Measurements from ENCODE around the gene DUSP8.
A peak's percentile ranks its signal among the peaks of the same experiment; 100 is the strongest.

Gene DUSP8

DNA sequence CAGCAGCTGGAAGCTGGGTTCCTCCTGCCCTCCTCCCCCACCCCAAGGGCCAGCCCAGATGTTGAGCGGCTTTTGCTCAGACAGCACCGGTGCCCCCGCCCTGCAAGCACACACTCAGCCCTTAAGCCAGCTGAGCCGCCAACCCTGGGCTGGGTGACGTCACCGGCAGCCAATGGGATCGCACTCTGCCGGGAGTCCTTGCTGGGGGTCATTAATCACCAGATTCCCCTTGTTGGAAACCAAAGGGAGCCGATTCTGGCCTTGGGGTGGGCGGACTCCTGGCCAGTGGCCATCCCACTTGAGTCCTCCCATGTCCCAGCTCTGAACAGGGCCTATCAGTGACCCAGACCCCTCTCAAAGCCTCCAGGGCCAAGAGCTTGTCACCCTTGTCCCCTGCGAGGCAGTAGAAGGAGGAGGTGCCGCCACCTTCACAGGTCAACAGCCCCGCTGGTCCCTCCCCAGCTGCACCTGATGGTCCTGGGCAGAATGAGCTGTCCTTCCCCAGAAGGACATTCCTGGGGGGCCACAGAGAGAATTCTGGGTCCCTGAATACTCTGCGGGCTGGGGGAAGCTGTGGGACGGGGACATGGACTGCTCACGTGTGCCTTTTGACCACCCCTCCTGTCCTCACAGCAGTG is 7.4 kb downstream of the DUSP8 start:
- DNase-seq = peak; percentile 79

DNA sequence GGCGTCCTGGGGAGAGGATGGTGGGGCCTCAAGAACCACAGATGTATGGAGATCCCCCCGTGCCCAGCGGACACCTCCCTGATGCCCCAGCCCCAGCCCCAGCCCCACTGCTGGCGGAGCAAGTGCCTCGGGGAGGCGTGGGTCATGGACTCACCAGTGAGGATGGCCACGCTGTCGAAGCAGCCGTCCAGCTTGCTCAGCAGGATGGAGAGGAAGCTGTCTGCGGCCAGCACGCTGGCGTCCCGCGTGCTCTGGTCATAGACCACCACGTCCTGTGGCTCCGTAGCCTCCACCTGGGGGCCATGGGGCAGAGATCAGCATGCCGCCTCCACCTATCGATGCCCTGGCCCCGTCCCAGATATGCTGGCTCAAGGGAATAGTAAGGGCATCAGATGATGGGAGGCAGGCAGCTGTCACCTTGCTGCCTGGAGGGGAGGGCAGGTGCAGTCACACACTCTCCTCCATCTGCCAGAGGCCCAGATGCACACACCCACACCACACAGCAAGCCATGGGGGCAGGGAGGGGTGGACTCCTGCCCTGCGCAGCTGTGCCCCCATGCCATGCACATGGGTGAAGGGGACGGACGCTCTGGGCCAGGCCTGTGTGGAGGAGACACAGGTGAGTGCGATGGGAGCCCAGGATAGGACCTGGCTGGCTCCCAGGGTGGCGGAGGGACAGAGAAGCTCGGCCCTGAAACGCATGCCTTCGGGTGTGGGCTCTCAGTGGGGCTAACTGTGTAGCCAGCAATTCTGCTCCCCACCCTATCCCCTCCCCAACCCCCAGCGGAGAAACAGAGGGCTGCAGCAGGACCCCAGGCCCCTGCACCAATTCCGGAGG is 8.2 kb downstream of the DUSP8 start:
- no peak for DNase-seq

DNA sequence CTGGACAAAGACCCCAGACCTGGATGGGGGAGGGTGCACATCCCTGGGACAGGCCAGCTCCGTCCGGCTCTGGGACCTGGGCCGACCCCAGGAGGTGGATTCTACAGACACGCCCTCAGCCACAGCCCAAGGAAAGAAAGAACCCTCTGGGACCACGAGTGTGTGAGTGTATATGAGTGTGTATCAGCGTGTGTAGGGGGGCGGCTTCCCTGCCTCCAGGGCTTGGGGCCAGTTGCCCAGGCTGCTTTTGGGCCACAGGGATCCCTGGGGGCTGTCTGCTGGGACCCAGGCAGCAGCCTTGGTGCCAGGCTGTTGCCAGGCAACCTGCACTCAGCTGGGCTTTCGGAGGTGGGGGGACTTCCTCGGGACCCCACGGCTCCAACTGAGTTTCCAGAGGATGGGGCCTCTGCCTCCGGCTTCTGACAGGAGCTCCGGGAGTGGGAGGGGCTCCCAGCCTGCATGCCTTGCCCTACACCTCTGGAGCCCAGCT is 8.9 kb downstream of the DUSP8 start:
- no peak for DNase-seq

DNA sequence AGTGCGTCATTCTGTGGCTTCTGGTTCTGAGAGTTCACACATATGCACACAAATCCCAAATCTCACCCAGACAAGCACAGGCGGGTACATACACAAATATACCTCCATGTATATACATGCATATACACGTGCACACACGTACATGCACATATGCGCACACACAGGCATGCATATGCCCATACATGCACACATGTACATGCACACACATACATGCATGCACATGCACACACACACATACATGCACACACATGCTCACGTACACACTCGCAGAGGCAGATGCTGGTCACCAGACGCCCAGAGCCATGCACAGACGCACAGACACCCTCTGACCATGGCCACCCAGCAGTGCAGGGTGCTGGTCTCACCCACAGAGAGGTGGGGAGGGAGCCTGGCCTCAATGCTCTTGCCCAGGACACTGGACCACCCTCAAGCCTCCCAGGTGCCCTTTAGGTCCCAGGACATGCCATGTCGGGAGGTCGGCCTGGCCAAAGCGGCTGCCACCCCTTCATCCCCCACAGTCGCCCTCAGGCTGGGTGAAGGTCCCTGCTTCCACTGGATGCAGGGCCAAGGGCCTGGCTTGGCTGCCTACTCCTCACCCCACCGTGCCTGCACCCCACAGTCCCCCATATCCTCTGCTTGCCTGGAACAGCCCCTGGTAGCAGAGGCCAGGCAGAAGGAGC is 9.5 kb downstream of the DUSP8 start:
- DNase-seq = no peak

DNA sequence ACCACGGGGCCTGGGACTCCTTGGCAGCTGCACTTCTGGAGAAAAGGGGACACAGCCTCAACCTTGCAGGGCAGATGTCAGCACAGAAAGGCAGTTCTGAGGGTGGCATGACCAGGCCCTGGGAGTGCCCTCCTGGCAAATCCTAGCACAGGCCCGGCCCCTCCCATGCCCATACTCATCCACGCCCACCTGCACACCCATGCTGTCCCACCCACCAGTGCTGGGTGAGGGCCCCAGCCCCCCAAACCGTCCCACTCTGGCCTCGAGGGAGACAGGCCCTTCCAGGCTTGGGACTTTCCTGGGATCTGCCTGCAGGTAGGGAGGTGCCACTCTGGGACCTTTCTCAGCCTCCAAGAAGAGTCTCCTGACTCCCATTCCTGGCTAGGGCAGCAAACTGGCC is 10.1 kb downstream of the DUSP8 start:
- no peak for DNase-seq

DNA sequence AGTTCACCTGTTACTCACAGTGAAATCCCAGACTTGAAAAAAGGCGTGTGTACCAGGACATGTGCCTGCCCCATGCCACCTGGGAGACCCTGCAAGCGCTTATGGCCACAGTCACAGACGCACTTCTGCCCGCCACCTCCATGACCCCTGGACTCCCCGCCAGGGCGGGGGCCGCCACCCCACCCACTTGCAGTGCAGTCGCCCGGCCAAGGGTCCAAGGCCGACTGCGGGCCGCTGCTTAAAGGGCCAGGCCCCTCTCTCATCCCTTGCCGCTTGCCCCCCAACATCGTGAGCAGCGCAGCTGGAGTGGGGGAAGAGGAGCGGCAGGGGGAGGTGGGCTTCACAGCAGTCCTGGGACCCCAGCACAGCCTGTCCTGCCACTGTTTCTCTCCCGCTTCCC is 10.8 kb downstream of the DUSP8 start:
- DNase-seq = no peak

DNA sequence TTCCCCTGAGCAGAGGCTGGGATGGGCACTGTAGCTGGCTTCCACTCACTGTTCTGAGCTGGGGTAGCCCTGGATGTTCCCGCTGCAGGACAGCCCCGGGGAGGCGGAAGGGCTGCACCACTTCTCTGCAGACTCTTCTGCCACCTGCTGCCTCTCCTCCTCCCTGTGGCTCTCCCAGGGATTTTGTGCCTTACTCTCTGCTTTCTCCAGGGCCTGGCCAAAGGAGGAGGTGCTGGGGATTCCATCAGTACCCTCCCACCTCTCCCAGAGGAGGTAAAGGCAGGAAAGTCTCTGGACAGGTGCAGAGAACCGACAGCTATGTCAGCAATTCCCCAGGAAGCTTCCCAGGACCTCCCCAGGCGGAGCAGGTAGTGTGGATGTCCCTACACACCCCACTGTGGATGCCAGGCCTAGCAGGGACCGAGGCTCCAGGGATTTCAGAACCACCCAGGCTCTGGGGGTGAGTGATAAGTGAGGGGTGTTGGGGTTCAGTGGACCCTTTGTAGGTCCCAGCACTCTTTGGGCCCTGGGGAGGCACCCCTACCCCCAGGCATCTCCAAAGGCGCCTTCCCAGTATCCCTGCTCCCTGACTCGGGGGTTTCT is 11.3 kb downstream of the DUSP8 start:
- no peak for DNase-seq

DNA sequence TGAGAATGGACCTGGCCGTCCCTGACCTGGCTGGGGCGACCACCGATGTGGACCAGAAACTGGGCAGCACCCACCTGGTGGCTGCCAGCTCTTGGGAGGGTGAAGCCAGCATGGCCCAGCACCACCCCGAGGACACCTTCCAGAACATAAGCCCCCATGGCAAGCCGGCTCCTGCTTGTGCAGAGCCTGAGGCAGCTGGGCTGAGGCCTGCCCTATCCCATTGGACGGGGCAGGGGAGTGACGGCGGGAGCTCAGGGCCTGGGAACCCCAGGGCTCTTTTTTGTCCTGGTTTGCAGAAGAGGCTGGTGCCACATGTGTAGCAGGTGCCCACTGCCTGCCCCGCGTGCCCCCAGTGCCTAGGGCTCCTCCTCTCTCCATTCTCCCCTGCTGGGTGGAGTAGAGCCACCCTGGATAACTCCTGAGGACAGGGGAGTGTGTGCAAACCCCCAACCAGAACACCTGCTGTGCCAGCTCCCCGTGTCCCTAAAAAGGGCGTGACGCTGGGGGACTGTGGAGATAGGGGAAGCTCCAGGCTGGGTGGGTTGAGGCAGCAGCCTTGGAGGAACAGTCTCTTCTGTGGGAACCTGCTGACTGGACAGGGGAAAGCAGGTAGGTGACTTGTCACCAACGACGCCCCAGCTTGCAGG is 11.9 kb downstream of the DUSP8 start:
- no peak for DNase-seq

DNA sequence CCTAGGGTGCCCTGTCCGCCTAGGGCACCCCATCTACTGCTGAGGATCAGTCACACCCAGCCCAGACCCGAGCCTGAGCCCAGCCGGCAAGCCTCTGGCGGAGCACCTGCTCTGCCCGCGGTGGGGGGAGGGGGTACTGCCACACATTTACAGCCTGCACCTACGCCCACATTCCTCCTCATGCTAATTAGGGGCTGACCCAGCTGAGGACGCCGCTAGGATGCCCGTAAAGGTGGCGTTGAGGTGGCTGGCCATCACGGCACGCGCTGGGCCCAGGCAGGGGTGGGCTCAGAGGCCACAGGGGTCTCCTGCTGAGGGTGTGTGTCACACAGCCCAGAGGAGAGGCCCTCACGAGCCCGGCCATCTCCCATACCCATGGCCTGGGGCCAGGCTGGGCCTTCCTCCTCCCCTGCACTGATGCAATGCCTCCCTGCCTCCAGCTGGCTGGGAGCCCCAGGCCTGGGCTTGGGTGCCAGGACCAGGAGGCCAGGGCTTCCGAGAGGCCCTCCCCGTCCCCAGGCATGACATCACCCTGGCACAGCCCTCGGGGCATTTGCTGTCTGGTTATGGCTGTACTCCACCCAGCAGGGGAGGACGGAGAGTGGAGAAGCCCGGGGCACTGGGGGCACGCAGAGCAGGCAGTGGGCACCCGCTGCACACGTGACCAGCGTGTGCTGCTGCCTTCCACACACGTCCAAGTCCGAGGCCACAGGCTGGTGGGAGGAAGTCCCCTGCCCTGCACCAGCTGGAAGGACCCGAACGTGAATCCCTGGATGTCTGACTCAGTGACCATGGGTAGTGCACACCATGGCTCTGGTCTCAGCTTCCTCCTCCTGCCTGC is 12.7 kb downstream of the DUSP8 start:
- peak; percentile 94 for DNase-seq

DNA sequence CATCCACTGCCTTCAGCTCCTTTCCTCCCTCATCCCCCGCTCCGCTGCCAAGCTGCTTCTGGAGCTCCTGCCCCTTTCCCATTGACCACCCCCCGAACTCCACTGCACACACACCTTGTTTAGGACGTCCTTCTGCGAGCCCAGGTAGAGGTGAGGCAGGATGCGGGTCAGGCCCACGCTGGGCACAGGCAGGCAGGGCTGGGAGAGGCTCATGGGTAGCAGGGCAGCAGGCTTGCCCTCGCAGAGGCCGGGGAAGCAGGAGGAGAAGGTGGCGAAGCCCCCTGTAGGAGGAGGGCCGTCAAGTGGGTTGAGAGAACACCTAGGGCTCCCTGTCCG is 13.3 kb downstream of the DUSP8 start:
- no peak for DNase-seq

DNA sequence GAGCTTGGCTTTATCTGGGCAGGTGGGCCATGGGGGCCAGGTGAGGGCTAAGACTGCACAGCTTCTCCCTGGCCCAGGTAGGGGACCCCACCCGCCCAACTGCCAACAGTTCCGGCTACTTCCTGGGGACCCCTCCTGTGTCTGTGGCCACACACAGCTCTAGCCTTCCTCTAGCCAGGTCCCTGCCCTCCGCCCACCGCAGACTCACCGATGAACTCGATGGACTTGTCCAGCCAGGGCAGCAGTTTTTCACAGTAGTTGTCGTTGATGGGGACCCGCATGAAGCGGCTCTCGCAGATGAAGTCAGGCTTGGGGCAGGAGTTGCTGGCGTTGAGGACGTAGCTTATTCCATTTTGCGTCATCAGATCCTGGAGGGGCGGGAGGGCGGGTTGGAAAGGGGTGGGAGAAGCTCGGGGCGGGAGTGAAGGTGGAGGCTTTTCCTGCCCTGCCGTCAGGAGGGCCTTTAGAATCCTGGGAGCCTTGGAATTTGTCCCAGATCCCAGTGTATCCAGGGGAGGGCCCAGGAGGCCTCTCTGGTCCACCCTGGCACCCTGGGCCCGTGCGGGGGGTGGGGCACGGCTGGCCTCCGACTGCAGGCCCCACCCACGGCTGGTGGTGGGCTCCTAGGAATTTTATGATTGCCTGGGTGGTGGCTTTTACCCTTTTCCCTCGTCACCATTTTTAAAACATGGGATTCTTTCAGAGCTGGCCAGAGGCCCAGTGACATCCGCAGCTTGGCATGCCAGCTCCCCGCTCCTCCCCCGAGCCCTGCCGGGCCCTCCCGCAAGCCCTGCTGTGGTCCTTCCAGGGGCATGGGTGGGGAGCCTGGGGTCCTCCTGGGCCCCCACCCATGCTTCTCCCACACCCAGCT is 13.9 kb downstream of the DUSP8 start:
- DNase-seq = peak; percentile 74

DNA sequence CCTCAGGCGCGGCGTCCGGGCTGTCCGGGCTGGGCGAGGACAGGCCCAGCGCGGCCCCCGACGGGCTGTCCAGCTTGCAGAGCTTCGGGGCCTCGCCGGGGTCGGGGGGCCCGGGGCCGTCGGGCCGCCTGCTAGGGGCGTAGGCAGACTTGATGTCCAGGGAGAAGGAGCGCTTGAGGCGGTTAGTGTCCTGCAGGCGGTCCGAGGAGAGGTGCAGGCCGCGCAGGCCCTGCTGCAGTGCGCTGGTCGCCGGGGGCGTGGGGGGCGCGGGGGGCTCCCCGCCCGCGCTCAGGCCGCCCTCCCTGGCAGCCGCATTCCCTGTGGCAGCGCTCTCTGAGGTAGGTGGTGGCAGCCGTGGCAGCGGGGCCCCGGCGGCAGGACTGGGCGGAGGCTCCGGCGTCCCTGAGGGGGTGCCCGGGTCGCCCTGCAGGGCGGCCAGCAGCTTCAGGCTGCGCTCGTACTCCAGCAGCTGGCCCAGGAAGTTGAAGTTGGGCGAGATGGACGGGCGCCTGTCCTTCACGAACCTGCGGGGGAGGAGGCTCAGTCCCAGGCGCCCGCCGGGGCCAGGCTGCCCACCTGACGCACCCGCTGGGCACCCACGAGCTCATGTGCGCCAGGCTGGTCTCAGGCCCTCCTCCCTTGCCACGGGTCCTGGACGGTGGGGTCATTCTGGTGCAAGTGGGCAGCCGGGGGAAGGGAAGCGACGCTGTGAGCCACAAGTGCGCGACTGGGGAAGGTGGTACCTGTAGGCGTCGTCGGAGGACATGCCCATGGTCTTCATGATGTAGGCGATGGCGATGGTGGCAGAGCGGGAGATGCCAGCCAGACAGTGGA is 14.8 kb downstream of the DUSP8 start:
- no peak for DNase-seq

DNA sequence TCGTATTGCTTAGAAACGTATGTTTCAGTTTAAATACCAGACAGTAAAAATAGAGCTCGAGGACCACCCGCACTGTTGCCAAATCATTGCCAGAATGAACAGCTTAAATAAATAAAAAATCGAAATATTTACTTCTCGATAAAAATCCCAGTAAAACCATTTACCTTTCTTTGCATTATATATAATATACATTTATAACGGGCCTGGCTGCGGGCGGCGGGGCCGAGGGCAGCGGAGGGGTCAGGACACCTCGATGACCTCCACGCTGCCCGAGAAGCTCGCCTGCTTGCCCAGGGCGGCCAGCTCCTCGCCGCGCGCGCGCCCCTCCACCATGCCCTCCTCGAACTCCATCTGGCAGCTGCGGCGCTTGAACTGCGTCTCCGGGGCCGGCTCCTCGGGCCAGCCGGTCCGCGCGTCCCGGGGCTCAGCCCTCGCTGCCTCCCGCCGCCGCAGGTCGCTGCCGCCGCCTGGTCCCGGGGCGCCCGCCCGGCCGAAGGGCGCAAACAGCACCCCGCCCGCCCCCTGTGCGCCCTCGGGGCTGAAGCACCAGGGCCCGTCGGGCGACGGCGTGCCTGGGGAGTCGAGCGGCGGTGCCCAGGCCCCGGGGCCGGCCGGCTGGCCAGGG is 15.7 kb downstream of the DUSP8 start:
- DNase-seq = no peak

DNA sequence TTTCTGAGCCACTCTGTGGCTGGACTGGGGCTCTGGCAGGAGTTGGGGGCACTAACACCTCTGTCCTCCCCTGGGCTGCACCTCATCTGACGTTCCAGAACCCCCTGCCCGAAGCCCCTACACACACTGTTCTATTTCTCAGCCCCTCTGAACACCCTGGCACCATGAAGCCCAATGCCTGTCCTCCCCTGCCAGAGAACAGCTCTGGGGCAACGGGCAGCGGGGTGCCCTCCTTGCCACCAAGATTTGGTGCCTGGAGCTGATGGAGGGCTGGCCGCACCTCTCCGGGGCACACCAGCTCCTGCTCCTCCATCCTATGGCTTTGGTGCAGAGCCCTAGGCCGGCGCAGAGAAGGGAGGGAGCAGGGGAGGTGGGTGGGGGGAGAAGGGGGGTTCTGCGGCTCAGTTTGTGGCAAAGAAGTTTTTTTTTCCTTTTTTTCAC is 16.3 kb downstream of the DUSP8 start:
- DNase-seq = no peak

DNA sequence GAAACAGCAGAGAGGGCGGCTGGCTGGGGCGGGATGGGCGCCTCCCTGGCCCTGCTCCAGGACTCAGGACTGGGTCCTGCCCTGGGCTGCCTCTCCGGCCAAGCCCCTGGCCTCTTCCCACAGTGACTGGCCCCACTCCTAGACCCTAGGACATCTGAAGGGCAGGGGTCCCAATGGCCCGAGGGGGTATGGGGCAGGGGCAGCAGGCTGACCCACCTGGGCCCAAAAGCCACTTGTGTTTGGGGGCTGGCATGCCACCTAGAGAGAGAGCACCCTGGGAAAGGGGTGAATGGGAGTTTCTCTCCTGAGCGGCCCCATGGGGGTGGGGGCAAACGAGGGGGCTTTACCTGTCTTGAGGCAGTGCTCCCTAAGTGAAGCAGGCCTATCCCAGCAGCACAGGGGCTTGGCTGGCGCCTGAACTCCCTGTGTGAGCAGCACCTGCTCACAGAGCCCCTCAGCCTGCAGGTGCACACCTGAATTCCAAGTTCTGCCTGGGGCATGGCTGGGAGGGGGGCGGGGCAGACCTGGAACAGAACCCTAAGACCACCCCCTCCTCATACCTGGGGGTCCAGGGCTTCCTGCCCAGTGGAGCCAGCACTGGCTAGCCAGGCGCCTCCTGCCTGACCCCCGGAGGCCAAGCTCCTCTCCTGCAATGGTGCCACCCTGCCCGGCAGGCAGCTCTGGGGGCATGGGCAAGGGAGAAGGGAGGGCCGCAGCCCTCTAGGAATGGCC is 16.9 kb downstream of the DUSP8 start:
- no peak for DNase-seq

DNA sequence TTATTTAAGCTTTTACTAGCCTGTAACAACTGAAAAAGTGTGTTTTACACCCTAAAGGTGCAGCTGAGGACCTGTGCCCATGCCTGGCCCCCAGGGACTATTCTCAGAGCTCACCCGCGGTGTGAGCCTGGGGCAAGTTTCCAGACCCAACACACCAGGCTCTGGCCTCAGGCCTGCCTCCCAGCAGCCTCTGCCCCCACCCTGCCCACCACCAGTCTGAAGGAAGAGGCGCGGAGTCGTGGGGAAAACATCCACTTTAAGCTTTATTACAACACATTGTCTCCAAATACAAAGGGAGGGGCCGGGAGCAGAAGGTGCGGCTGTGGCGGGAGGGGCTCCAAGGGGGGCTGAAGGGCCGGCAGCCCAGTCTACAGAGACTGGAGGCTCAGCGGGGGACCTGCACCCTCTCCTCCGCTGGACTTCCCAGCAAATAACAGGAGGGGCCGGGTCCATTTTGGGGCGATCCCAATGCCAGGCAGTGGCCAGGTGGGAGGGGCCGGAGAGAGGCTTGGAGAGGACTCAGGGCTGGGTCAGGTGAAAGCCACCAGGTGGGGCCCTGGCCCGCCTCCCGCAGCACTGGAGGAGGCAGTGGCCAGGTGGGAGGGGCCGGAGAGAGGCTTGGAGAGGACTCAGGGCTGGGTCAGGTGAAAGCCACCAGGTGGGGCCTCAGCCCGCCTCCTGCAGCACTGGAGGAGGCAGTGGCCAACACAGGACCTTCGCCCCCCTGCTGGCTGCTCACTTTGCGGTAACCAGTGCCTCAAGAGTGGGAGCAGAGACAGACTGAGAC is 18.1 kb downstream of the DUSP8 start:
- no peak for DNase-seq

DNA sequence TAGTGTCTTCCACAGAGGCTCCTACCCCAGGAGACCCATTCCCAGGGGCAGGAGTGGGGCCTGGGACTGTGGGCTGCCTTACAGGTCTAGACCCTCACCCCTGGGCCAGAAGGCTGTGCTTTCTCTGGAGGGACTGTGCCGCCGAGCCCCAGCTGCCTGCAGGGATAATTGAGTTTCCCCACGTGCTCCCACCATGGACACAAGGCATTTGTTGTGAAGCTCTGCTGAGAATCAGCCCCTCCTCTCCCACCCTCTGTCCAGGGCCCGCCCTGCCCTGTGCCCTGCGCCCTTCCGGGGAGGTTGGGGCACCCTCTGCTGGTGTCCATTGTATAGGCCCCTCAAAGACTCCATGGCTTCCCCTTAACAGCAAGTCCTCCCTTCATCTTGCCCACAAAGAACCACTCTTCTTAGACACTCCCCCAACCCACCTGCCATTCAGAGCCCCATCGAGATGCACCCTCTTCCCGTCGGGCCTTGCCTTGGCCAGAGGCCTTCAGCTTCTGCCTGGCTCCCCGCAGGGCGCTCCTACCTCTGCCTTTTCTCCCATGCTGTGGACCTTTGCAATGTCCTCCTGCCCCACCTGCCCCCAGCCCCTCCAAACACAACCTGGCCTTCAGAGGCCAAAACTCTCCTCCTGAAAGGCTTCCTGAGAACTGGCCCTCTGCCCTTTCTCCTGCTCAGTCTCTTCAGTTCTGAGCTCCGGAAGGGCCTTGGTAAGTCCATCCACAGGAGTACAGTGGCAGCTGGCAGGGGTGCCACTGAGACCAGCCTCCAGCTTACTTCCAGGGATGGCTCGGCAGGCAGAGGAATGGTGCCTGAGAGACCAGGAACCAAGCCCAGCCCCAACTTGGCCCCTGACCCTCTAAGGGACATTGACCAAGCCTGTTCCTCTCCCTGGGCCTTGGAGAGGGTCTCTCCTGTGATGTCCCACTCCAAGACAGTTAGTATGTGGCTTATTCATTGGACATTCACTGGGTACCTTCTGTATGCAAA is 22.4 kb downstream of the DUSP8 start:
- DNase-seq = no peak
